Measurements from ENCODE around the gene SCT.

Gene SCT

DNA sequence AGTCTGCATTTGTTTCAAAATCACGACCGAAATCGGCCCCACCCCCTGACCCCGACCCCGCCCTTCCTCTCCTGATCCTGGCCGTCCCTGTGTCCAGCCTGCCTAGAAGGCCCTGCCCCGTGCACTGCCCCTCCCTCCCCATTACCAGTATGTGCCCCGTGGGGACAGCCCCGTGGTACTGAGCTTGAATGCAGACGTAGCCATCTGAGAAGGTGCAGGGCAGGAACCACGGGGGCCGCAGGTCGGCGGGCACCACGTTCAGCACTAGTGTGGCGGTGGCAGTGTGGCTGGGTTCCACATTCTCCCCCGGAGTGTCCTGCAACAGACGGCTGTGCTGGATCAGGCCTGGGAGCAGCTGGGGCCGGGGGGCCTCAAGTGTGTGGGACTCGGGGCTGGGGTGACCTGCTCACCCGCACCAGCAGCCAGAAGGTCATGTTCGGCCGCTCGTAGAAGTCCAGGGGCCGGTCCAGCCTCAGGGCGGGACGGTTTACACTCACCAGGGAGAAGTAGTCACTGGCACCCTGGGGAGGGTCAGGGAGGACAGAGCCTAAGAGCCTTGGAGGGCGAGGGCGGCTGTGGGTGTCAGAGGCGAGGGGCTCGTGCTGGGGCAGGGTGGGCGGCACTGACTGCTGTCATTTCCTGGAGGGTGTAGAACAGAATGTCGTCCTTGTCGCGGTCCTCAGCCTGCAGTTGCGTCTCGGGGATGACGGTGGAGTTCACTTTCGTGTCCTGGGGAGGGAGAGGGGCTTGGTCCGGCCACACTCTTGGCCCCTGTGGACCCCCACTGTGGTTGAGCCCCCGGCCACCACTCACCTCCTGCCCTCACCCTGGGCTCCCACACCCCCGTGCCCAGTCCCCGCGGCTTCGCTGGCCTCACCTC lies 5.8 kb downstream of the SCT start:
- DNase-seq = no peak

DNA sequence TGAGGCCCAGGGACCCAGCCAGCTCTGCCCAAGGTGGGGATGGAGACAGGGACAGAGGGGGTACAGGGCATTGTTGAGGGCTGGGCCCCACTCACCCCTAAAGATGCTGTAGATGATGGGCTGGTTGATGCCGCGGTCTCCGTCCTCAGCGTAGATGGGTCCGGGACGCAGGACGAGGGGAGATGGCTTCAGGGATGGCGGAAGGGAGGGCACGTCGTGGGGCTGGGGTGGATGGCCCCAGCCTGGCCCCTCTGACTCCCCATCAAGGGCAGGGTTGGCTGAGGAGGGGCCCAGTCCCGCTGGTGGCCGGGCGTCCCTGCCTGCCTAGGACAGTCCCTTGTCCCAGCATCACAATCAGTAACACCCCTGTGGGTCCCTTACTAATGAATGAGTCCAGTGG lies 6.8 kb downstream of the SCT start:
- DNase-seq = no peak

- no peak for DNase-seq
These were observed 7.3 kb downstream of the SCT start for GRCh38 chr11:619628-620050.

GRCh38 chr11:618856-619627 lies 7.9 kb downstream of the SCT start:
- no peak for DNase-seq

DNA sequence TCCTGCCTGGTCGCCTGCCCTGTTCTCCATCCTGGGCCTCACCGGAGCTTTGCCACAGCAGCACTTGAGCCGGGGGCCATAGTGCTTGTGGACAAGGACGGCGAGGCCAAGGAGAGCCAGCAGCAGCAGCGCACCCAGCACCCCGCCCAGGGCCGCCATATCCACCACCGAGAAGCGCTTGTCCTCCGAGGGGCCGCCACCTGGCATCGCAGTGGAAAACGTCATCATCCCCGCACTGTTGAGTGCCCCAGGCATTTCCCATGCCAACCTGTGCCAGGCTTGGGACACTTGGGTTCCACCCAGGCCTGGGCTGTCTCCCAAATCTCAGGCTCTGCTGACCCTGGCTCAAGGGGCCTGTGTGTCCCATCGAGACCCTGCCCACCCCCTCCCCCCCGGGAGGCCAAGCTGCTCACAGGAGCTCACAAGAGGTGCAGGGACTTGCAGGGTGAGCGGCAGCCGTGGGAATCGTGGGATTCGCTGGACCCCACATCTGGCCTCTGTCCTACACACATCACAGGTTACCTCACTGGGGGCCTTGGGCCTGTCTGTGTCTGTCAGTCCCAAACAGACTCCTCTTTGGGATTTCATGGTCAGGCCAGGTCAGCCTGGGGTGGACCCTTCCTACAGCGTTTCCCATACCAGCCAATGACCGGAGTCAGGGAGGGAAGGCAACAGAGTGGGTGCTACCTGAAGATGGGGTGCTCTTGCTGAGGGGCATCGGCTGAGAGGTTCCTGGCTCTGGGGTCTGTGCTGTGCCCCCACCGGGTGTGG lies 8.9 kb downstream of the SCT start:
- no peak for DNase-seq

DNA sequence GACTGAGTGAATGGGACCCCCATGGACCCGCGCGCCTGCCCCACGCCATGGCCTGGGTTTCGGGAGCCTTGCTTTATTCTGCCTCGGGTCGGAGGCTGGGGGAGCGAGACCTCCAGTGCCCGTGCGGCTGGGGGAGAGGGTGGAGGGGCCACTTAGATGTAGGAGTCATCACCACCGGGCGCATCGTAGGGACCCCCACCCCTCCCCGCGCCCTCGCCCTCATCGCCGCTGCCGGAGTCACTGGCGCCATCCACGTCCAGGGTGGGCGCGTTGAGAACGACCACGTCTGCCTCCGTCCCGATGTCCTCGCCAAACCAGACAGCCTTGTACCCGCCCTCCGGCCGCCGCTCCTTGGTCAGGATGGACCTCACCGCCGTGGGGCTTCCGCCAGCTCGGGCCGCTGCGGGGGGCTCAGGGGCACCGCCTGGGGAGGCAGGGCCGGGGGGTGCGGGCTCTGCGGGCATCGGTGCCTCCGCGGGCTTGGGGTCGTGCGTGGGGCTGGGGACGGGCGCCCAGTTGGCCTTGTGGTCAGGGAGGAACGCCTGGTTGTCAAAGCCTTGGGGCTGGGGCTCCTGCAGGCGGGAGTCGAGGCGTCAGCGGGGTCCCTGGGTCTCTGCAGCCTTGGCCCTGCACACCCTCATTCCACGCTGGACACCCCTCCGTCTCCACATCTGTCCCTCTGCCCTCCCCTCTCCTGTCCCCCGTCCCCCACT lies 9.6 kb downstream of the SCT start:
- DNase-seq = no peak

GRCh38 chr11:616320-617198 lies 10.4 kb downstream of the SCT start:
- DNase-seq = no peak

DNA sequence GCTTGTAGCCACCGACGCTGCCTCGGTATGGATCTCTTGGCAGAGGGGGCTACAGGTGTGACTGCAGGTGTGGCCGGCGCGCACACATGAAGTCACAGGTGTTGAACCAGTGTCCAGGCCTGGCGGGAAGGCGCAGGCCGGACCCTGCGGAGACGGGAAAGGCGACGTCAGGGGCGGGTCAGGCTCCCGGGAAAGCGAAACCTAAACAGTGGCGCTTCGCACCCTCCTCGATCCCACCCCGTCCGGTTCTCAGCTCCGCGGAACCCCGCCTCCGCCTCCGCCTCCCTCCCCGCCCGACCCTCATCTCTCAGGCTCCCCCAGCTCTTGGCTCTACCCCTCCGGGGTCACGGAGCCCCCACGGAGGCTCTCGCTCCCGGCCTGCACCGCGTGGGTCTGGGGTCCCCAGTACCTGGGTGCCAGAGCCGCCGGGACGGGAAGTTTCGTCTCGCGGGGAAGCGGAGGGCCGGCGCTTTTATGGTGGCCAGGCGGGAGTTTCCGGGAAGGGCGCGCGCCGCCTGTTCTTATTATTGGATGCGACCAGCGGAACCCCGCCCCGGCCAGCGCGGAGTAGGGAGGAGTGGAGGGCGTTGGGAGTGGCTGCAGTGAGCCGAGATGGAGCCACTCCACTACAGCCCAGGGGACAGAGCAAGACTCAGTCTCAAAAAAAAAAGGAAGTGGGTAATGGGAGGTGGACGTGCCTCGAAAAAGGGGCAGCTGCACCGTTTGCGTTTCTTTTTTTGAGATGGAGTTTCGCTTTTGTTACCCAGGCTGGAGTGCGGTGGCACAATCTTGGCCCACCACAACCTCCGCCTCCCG lies 11.3 kb downstream of the SCT start, which contains the start of gene IRF7:
Gene IRF7 (minus strand): TSS at position 447 of the 816 bp plus-strand sequence. CDS start 586 bp downstream, outside the sequence.
- peak; percentile 85 to 96 for DNase-seq

DNA sequence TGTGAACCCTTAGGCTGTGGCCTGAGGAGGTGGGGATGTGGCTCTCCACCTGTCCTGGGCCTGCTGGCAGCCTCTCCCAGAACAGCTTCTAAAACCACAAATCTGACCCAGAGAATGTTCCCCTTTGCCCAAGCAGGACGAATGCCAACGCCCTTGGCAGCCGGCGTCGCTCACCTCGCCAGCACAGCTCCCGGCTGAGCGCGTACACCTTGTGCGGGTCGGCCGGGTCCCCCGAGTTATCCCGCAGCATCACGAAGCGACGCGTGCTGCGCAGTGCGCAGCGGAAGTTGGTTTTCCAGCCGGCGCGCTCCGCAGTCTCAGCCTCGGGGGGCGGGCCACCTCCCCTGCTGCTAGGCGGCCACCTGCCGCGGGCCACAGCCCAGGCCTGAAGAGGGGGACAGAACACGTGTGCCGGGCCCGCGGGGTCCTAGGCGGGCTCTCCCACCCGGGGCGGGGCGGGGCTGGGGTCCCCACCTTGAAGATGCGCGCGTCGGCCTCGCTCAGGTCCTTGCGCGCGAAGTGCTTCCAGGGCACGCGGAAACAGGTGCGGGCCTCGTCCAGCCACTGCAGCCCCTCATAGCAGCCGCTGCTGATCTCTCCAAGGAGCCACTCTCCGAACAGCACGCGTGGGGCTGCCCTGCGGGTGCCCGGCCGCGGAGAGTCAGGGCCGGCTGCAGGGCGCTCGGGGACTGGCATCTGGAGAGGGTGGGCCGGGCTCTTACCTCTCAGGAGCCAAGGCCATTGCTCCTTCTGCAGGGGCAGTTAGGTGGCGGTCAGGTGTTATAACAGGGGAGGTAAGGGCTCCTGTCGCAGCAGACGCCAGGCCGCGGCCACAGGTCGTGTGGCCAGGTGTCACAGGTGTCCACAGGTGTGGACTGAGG lies 12.1 kb downstream of the SCT start:
- DNase-seq = no peak

GRCh38 chr11:614021-614622 lies 12.9 kb downstream of the SCT start:
- no peak for DNase-seq

- DNase-seq = peak; percentile 13 to 80
These were observed 13.5 kb downstream of the SCT start for GRCh38 chr11:613369-613968.

DNA sequence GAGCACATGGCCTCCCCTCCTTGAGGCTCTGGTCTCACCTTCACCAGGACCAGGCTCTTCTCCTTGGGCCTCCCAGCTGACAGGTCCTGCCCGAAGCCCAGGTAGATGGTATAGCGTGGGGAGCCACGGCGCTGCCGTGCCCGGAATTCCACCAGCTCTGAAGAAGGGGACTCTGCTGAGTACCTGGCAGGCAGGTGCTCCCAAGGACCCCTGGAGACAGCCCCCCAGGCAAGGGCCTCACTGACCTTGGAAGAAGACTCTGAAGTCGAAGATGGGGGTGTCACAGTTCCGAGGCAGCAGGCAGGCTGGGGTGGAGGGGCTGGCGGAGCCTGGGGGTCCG lies 14.1 kb downstream of the SCT start:
- no peak for DNase-seq

GRCh38 chr11:612201-612960 lies 14.6 kb downstream of the SCT start:
- no peak for DNase-seq

- DNase-seq = no peak
These were observed 15.7 kb downstream of the SCT start for GRCh38 chr11:611001-611996.

DNA sequence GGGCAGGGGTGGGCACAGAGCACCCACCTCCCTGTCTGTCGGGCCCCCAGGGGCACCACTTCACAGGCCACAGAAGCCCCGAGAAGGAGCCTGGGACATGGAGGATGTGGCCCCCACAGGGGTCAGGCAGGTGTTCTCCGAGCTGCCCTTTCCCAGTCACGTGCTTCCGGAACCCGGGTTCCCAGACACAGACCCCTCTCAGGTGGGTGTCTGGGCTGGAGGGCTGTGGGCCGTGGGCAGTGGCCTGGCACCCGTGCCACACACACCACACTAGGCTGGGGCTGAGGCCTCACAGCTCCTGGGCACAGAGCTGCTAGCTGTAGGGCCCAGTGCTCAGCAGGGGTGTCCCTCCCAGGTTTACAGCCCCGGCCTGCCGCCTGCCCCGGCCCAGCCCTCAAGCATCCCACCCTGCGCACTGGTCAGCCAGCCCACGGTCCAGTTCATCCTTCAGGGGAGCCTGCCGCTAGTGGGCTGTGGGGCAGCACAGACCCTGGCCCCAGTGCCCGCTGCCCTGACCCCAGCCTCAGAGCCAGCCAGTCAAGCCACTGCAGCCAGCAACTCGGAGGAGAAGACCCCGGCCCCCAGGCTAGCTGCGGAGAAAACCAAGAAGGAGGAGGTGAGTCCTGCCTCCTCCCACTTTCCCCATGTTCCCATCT lies 16.7 kb downstream of the SCT start:
- DNase-seq = no peak

DNA sequence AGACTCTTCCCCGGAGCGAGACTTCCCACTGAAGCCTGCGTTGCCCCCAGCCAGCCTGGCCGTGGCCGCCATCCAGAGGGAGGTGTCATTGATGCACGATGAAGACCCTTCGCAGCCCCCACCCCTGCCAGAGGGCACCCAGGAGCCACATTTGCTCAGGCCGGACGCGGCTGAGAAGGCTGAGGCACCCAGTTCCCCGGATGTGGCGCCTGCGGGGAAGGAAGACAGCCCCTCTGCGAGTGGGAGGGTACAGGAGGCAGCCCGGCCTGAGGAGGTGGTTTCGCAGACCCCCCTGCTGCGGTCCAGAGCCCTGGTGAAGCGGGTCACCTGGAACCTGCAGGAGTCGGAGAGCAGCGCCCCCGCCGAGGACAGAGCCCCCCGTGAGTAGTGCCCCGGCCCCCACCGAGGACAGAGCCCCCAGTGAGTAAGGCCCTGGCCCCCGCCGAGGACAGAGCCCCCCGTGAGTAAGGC lies 17.6 kb downstream of the SCT start:
- DNase-seq = no peak
